ENCODE results near the gene SOX2.

Gene SOX2

GRCh38 chr3:181722766-181723425, 11.2 kb downstream of the SOX2 start:
- DNase-seq (ENCODE audit: low read depth in 2 of 2) = no peak

- DNase-seq (ENCODE audit: low read depth in 2 of 2) = no peak
Observed at GRCh38 chr3:181723625-181724191, 12.0 kb downstream of the SOX2 start.

GRCh38 chr3:181724192-181724965, 12.7 kb downstream of the SOX2 start:
- no peak for DNase-seq (ENCODE audit: low read depth in 2 of 2)

GRCh38 chr3:181725131-181725731, 13.5 kb downstream of the SOX2 start:
- DNase-seq (ENCODE audit: low read depth in 2 of 2) = no peak

- no peak for DNase-seq (ENCODE audit: low read depth in 2 of 2)
Observed at GRCh38 chr3:181725830-181726229, 14.1 kb downstream of the SOX2 start.

- no peak for DNase-seq (ENCODE audit: low read depth in 2 of 2)
Observed at GRCh38 chr3:181726351-181727330, 14.9 kb downstream of the SOX2 start.

- no peak for DNase-seq (ENCODE audit: low read depth in 2 of 2)
Observed at GRCh38 chr3:181727341-181728032, 15.8 kb downstream of the SOX2 start.

- no peak for DNase-seq (ENCODE audit: low read depth in 2 of 2)
Observed at GRCh38 chr3:181728470-181729340, 17.0 kb downstream of the SOX2 start.

- DNase-seq (ENCODE audit: low read depth in 2 of 2) = no peak
Observed at GRCh38 chr3:181729341-181729869, 17.7 kb downstream of the SOX2 start.

GRCh38 chr3:181730316-181730715, 18.6 kb downstream of the SOX2 start:
- no peak for DNase-seq (ENCODE audit: low read depth in 2 of 2)

- DNase-seq (ENCODE audit: low read depth in 2 of 2) = no peak
Observed at GRCh38 chr3:181730934-181731333, 19.2 kb downstream of the SOX2 start.

GRCh38 chr3:181735911-181736310, 24.2 kb downstream of the SOX2 start:
- no peak for DNase-seq (ENCODE audit: low read depth in 2 of 2)

GRCh38 chr3:181738551-181738950, 26.8 kb downstream of the SOX2 start:
- no peak for DNase-seq (ENCODE audit: low read depth in 2 of 2)

GRCh38 chr3:181739628-181740027, 27.9 kb downstream of the SOX2 start:
- no peak for DNase-seq (ENCODE audit: low read depth in 2 of 2)

- DNase-seq (ENCODE audit: low read depth in 2 of 2) = no peak
Observed at GRCh38 chr3:181741417-181741816, 29.7 kb downstream of the SOX2 start.

GRCh38 chr3:181752202-181752671, 40.5 kb downstream of the SOX2 start:
- no peak for DNase-seq (ENCODE audit: low read depth in 2 of 2)

- no peak for DNase-seq (ENCODE audit: low read depth in 2 of 2)
Observed at GRCh38 chr3:181753391-181753790, 41.7 kb downstream of the SOX2 start.

- DNase-seq (ENCODE audit: low read depth in 2 of 2) = no peak
Observed at GRCh38 chr3:181755959-181756358, 44.2 kb downstream of the SOX2 start.

GRCh38 chr3:181756645-181757297, 45.0 kb downstream of the SOX2 start:
- DNase-seq (ENCODE audit: low read depth in 2 of 2) = no peak
